ENCODE results near the gene HSPB6. TPM values are rescaled to one million over a fixed set of nuclear protein-coding genes. Genes with fewer than 3 reads are reported as not detected.

Gene HSPB6
- total and polyA plus RNA-seq, 2 of the 8 experiments (the other 6 are each of a cell fraction or from before 2014, with no cell fraction given), result 0.91 TPM; not detected in 1

DNA sequence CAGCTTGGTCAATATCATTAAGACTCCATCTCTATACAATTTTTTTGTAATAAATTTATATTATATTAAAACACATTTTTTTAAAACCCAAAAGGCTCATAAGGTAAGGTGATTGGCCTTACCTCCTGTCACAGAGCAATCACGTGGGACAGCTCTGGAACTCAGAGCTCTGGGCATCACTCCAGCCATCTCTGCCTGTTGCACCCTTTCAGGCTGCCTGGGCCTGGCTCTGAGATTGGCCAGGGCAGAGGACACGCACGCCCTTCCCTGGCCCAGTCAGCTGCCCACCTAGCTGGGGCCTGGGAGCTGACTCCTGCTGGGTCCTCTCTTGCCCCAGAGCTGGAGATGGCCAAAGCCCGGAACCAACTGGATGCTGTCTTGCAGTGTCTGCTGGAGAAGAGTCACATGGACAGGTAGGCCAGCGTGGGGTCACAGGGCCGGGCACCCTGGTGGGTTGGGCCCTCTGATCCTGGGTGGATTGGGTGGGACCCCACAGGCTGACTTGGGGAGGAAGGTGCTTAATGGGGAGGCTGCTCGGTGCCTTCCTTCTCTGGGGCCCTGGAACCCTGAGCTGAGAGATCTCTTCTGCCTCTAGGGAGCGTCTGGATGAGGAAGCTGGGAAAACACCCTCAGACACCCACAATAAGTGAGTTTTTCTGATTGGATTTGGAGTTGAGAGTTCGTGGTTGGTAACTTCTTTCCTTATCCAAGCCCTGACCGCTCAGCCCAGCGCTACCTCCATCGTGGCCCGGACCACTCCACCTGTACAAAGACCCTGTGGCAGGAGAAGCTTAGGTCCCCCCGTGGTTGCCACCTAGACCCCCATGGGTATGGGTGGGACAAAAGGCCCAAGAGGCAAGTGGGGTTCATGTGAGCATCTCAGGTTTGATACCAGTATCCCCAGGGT, 4.7 kb downstream of the HSPB6 start:
- Histone ChIP-seq H2AFZ (ENCODE audit: low read length) (no peak overlapping the region), H3K4me3 (ENCODE audit: extremely low read depth in 1 of 4, insufficient read depth in 2 of 4, low read depth in 3 of 4, low read length in 4 of 4) (no peak overlapping the region), H2AK5ac (ENCODE audit: low read depth, low read length) (no peak overlapping the region), H4K20me1 (replicated peaks in 1 of 2; ENCODE audit: control insufficient read depth in 1 of 2, insufficient read depth in 2 of 2, low read length in 2 of 2) (no peaks in the 10 kb centered on the region), H3K9ac (replicated peaks in 1 of 4; ENCODE audit: extremely low read depth in 1 of 4, low read depth in 3 of 4, low read length in 3 of 4) (no peak overlapping the region), H3K4ac (replicated peaks; ENCODE audit: insufficient read length, low read depth, low read length) (no peak overlapping the region), H3K56ac (replicated peaks; ENCODE audit: insufficient read length, low read depth, low read length) (no peak overlapping the region), H2BK120ac (replicated peaks; ENCODE audit: low read depth, low read length) (no peak overlapping the region), H2BK5ac (ENCODE audit: low read depth, low read length) (no peak overlapping the region), H3K27me3 (replicated peaks in 1 of 4; ENCODE audit: control insufficient read depth in 3 of 4, extremely low read depth in 1 of 4, insufficient read depth in 3 of 4, low read length in 3 of 4) (peaks cover 0 to 17% (median 11%) of the 10 kb centered on the region in 4 experiments; a peak in 5 of 7 replicates), H3K9me3 (ENCODE audit: insufficient read depth in 2 of 2, low read depth in 1 of 2, low read length in 1 of 2) (no peaks in the 10 kb centered on the region), H2BK12ac (ENCODE audit: low read depth, low read length) (no peak overlapping the region), H3K4me1 (replicated peaks in 1 of 4; ENCODE audit: control insufficient read depth in 3 of 4, insufficient read depth in 4 of 4, low read length in 3 of 4) (peaks cover 0 to 15% (median 7%) of the 10 kb centered on the region in 4 experiments; a peak in 5 of 7 replicates), H2BK20ac (ENCODE audit: low read length) (no peak overlapping the region), H3K36me3 (ENCODE audit: control insufficient read depth in 2 of 4, insufficient read depth in 4 of 4, low read length in 3 of 4) (no peaks in the 10 kb centered on the region), H3K14ac (ENCODE audit: insufficient read length) (no peak overlapping the region), H3K79me2 (ENCODE audit: control insufficient read depth in 1 of 2, insufficient read depth in 2 of 2, low read length in 2 of 2) (no peaks in the 10 kb centered on the region), H3K4me2 (ENCODE audit: insufficient read depth in 1 of 2, low read depth in 2 of 2, low read length in 2 of 2) (no peak overlapping the region), H4K8ac (ENCODE audit: extremely low read depth, insufficient read depth, low read length) (no peak overlapping the region), H3K23ac (ENCODE audit: insufficient read length) (no peak overlapping the region), H3K23me2 (ENCODE audit: low read depth, low read length) (peaks cover 16% of the 10 kb centered on the region), H4K91ac (replicated peaks; ENCODE audit: insufficient read length, low read length) (no peak overlapping the region), H2BK15ac (ENCODE audit: low read length) (no peak overlapping the region), H3K18ac (ENCODE audit: extremely low read depth, low read length) (no peak overlapping the region), H3K27ac (ENCODE audit: low read depth, low read length) (no peak overlapping the region), H3K79me1 (ENCODE audit: low read depth, low read length) (no peaks in the 10 kb centered on the region), H4K5ac (ENCODE audit: insufficient read length, low read depth, low read length) (no peak overlapping the region)
- DNase-seq (ENCODE audit: low read depth in 1 of 2, low spot score in 2 of 2) (no peak), FAIRE-seq (no peak)
- ChIA-PET POLR2A (ENCODE audit: partially characterized antibody) (interaction anchor here (1.0 to 1.5 kb wide), 4 partner anchors 8 to 49 kb away, joined by 3 to 6 read pairs (median 4); no protein-coding TSS in a partner anchor), CTCF (ENCODE audit: partially characterized antibody) (interaction anchor here (1.0 kb wide), 3 partner anchors 10 to 58 kb away, joined by 4 read pairs; partner anchors contain the start of gene IGFLR1)
- 90% methylated on average over 11 of the region's 14 CpGs; no CpG with 5 or more reads in 1 of the 2 experiments for WGBS, 2 experiments (ENCODE audit: extremely low coverage in 1 of 2, insufficient coverage in 1 of 2, insufficient read length in 1 of 2, insufficient replicate concordance in 2 of 2, low coverage in 1 of 2, low lambda C conversion rate in 2 of 2, missing lambda C conversion rate in 1 of 2)
- TF ChIP-seq, protein P1, sequence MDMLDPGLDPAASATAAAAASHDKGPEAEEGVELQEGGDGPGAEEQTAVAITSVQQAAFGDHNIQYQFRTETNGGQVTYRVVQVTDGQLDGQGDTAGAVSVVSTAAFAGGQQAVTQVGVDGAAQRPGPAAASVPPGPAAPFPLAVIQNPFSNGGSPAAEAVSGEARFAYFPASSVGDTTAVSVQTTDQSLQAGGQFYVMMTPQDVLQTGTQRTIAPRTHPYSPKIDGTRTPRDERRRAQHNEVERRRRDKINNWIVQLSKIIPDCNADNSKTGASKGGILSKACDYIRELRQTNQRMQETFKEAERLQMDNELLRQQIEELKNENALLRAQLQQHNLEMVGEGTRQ (IDR thresholded peaks at IDR 0.05; ENCODE audit: low read length), result no peak
- TF ChIP-seq RBBP5 (IDR thresholded peaks at IDR 0.05; ENCODE audit: borderline replicate concordance, low read depth, low read length), result no peak

All from H1 (cell line).